T-helper 17 cell (primary cell): ENCODE data around the gene KRTAP5-8. TPM values are rescaled to one million over a fixed set of nuclear protein-coding genes. Genes with fewer than 3 reads are reported as not detected.
A peak's percentile ranks its signal among the peaks of the same experiment; 100 is the strongest.
"Not testable (repeated sequence)": the region's sequence is repeated elsewhere in the genome, so short reads cannot be mapped to it uniquely, and the experiment has no call there.

Experiments
- ATAC-seq: fragments of 150-1000 bp; cut with Tn5 transposase; 2 replicates; pipeline ENCODE4 v1.10.0; 2021; ENCODE audit warnings: mild to moderate bottlenecking, moderate library complexity
- DNase-seq, 3 donors: peaks; one replicate each; pipeline versions ENCODE4 v3.0.0 to v3.0.0-alpha.2; 2020 to 2021
- H3K9me3 ChIP-seq: one replicate; pipeline ENCODE4 v1.7.0; 2013; ENCODE audit warnings: low read length, mild to moderate bottlenecking; ENCODE audit not compliant: control insufficient read depth, poor library complexity, severe bottlenecking
- H3K27ac Mint-ChIP-seq: one replicate; pipeline ENCODE4 v1.8.0; 2022; ENCODE audit warnings: mild to moderate bottlenecking, moderate library complexity, mixed read lengths
- H3K27me3 Mint-ChIP-seq: one replicate; pipeline ENCODE4 v1.8.0; 2022; ENCODE audit warnings: mixed read lengths
- H3K36me3 Mint-ChIP-seq: one replicate; pipeline ENCODE4 v1.8.0; 2022; ENCODE audit warnings: low read depth, mixed read lengths
- H3K4me1 Mint-ChIP-seq: one replicate; pipeline ENCODE4 v1.8.0; 2022; ENCODE audit warnings: mild to moderate bottlenecking, mixed read lengths
- H3K4me3 Mint-ChIP-seq: one replicate; pipeline ENCODE4 v1.8.0; 2022; ENCODE audit warnings: mild to moderate bottlenecking, moderate library complexity, mixed read lengths
- total RNA-seq, 4 donors: library from RNA in 2 of 4; stranded (reverse) in 2 of 4; gene quantifications; one replicate each; pipeline ENCODE4 v1.2.3 and lab custom pipeline; 2022 to 2026

KRTAP5-8 gene
- total RNA-seq, result under 1 TPM in 1 of 2 donors, not detected in 1; 0.37 TPM
- 0 reads per million in 2 donors for total RNA-seq (lab: John Stamatoyannopoulos, UW)

DNA sequence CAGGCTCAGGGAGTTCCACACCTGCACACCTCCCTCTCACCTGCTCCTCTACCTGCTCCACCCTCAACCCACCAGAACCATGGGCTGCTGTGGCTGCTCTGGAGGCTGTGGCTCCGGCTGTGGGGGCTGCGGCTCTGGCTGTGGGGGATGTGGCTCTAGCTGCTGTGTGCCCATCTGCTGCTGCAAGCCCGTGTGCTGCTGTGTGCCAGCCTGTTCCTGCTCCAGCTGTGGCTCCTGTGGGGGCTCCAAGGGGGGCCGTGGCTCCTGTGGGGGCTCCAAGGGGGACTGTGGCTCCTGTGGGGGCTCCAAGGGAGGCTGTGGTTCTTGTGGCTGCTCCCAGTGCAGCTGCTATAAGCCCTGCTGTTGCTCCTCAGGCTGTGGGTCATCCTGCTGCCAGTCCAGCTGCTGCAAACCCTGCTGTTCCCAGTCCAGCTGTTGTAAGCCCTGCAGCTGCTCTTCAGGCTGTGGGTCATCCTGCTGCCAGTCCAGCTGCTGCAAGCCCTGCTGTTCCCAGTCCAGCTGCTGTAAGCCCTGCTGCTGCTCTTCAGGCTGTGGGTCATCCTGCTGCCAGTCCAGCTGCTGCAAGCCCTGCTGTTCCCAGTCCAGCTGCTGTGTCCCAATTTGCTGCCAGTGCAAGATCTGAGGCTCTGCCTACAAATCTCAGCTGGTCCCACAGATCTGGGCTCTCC, at the start of gene KRTAP5-8:
KRTAP5-8 (plus strand) TSS at position 49 of the 689 bp plus-strand sequence; CDS start at position 80, 31 bp downstream.
- Mint-ChIP-seq H3K27me3 (peaks cover 30% of the 10 kb centered on the region), H3K36me3 (peaks cover 11% of the 10 kb centered on the region)
- not testable (repeated sequence) for H3K4me3 Mint-ChIP-seq, H3K9me3 ChIP-seq, H3K4me1 Mint-ChIP-seq, DNase-seq, H3K27ac Mint-ChIP-seq, ATAC-seq

DNA sequence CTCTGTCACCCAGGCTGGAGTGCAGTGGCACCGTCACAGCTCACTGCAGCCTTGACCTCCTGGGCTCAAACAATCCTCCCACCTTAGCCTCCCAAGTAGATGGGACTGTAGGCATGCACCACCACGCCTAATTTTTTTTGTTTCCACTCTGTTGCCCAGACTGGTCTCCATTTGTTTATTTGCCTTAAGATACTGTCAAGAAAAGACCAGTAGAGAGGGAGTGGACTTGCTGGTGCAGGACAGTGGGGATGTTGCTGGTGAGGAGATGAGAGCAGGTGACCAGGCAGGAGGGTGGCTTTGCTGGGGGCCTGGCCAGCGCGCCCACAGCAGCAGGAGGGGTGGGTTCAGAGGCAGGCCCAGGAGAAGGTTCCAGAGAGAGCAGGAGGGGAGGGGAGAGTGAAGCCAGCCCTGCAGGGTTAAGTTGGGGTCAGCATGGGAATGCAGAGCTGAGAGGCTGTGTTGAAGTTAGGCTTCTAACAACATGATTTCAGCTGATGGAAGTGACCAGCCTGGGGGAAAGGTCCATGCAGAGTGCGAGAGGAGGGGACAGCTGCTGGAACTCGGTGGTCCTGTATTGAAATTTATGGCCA, 49.0 kb upstream of the KRTAP5-8 start:
- ATAC-seq, result no peak
- Mint-ChIP-seq H3K36me3 (peaks cover 38% of the 10 kb centered on the region), H3K27ac (peak overlapping the region; percentile 77), H3K4me3 (no peak overlapping the region), H3K27me3 (no peaks in the 10 kb centered on the region), H3K4me1 (peaks cover 37% of the 10 kb centered on the region)
- no peaks in the 10 kb centered on the region for H3K9me3 ChIP-seq
- no peak for DNase-seq

DNA sequence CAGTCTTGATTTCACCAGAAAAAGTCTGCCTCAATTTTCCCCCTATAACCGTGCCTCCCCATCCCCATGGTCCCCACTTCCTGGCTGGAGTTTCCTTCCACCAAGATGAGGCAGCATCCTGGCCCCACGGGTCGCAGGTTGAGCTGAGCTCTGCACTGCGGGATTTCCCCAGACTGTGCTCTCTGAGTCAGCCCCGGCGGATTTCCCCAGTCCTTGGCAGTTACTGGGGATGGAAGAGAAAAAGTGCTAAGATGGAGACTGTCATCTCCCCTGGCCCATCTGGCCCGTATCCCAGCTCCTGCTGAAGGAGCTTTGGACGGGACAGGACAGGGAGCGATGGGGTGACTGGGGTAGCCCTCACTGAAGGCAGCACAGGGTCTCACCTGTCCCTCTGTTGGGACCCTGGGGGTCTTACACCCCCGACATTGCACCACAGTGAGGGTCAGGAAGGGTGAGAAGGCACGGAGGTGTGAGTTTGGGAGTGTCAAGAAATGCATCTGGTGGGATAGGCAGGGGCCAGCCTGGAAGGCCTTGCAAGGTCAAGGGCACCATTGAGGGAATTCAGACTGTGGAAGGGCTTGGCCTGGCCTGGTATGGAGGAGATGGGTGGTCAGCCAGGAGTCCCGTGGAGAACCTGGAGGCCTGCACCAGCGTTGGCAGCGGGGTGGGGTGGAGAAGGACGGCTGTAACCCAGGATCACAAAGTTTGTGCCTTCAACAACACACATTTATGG, 48.3 kb upstream of the KRTAP5-8 start:
- Mint-ChIP-seq H3K4me3 (no peak overlapping the region), H3K27me3 (no peaks in the 10 kb centered on the region), H3K27ac (peak overlapping the region; percentile 77), H3K36me3 (peaks cover 35% of the 10 kb centered on the region), H3K4me1 (peaks cover 37% of the 10 kb centered on the region)
- DNase-seq (no peak), ATAC-seq (peak; percentile 63)
- no peaks in the 10 kb centered on the region for H3K9me3 ChIP-seq

- H3K4me3 Mint-ChIP-seq, result no peak overlapping the region
- no peak for ATAC-seq
- peaks cover 38% of the 10 kb centered on the region for H3K36me3 Mint-ChIP-seq
- H3K27me3 Mint-ChIP-seq, result no peaks in the 10 kb centered on the region
- no peak overlapping the region for H3K27ac Mint-ChIP-seq
- peaks cover 42% of the 10 kb centered on the region for H3K4me1 Mint-ChIP-seq
- H3K9me3 ChIP-seq, result no peaks in the 10 kb centered on the region
- no peak for DNase-seq
Measured at GRCh38 chr11:71490044-71490730, 47.6 kb upstream of the KRTAP5-8 start.

GRCh38 chr11:71490731-71491390, 47.0 kb upstream of the KRTAP5-8 start:
- Mint-ChIP-seq H3K4me1 (peaks cover 42% of the 10 kb centered on the region), H3K4me3 (no peak overlapping the region), H3K27me3 (no peaks in the 10 kb centered on the region), H3K27ac (peak overlapping the region; percentile 75), H3K36me3 (peaks cover 32% of the 10 kb centered on the region)
- no peak for ATAC-seq
- DNase-seq, result no peak
- no peaks in the 10 kb centered on the region for H3K9me3 ChIP-seq

DNA sequence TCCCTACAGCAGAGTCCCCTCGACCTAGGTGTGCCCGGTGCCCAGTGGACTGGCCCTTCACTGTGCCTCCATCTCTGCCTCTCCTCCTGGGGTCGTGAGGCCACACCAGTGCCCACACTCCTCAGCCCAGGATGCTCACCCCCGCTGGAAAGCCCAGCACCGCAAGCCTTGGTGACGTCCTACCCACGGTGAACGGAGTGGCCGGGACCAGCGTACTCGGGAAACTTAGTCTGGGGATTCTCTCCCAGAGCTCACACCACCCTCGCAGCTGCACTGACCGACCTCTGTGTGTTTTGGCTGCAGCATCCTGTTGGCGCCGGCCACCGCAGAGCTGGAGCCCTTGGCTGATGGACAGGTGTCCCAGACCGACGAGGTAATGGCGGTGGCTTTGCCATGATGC, 46.3 kb upstream of the KRTAP5-8 start:
- H3K27ac Mint-ChIP-seq, result peak overlapping the region; percentile 75
- H3K9me3 ChIP-seq, result no peaks in the 10 kb centered on the region
- ATAC-seq (no peak), DNase-seq (no peak)
- no peak overlapping the region for H3K4me3 Mint-ChIP-seq
- peaks cover 36% of the 10 kb centered on the region for H3K4me1 Mint-ChIP-seq
- H3K36me3 Mint-ChIP-seq, result peaks cover 26% of the 10 kb centered on the region
- H3K27me3 Mint-ChIP-seq, result no peaks in the 10 kb centered on the region

DNA sequence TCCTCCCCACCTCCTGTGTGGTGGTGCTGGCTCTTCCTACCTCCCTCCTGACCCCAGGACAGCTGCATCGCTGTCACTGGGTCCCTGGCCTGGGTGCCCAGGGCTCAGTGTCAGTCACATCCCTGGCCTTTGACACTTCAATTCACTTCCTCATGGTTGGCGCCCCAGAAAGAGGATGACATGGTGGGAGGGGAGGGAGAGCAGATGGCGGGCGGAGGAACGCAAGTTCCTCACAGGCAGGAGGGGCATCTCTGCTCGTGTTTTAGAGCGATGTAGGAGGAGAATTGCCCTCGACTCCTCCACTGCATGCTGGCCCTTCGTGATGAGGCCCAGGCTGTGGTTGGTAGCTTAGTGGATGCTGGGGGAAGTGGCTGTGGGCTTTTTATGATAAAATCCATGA, 45.9 kb upstream of the KRTAP5-8 start:
- no peak for ATAC-seq
- H3K36me3 Mint-ChIP-seq, result peaks cover 29% of the 10 kb centered on the region

DNA sequence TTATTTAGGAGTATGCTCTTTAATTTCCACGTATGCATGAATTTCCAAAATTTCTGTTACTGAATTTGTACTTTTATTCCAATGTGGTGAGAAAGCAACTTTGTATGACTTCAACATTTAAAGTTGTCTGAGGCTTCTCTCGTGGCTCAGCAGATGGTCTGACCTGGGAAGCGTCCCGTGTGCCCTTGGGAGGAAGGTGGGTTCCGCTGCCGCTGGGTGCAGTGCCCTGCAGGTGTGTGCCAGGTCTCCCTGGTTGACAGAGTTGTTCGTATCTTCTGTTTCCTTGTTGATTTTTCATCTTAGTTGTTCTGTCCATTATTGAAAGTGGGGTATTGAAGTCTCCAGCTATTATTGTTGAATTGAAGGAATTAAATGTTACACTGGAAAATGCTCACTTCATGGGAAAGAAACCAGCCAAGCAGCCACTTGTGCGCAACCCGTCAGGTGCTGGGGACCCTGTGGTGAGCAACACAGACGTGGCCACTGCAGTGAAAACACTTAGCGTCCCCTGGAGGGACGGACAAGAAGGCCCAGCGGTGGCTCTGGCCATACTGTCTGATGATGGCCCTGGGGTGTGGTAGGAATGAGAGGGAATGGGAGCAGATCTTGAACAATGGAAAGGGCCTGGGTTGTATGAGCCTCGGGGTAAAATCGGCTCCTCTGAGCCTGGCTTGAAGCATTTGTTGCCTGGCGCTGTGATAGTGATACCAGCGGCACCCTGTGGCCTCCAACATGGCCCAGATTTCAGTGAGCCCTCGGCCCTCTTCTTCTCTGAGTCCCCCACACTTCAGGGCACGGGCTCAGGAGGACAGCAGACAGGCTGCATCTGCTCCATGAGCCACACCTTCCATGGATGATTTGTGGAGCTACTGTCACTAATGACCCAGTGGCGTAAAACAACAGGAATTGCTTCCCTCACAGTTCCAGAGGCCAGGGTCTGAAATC, 42.3 kb upstream of the KRTAP5-8 start:
- H3K4me3 Mint-ChIP-seq, result no peak overlapping the region

More for the DNA sequence above, 45.9 kb upstream of the KRTAP5-8 start:
- Mint-ChIP-seq H3K4me1 (peaks cover 37% of the 10 kb centered on the region), H3K27me3 (no peaks in the 10 kb centered on the region), H3K27ac (peak overlapping the region; percentile 6), H3K4me3 (no peak overlapping the region)
- H3K9me3 ChIP-seq, result no peaks in the 10 kb centered on the region
- no peak for DNase-seq

GRCh38 chr11:71496421-71496820, 41.4 kb upstream of the KRTAP5-8 start:
- Mint-ChIP-seq H3K36me3 (peaks cover 22% of the 10 kb centered on the region), H3K27ac (no peak overlapping the region), H3K27me3 (no peaks in the 10 kb centered on the region), H3K4me1 (peaks cover 16% of the 10 kb centered on the region), H3K4me3 (peak overlapping the region; percentile 65)
- ATAC-seq, result no peak
- no peak for DNase-seq
- H3K9me3 ChIP-seq, result no peaks in the 10 kb centered on the region

More for the DNA sequence above, 42.3 kb upstream of the KRTAP5-8 start:
- no peak for DNase-seq
- ATAC-seq, result no peak
- no peaks in the 10 kb centered on the region for H3K9me3 ChIP-seq
- Mint-ChIP-seq H3K36me3 (peaks cover 25% of the 10 kb centered on the region), H3K4me1 (peaks cover 20% of the 10 kb centered on the region), H3K27ac (peak overlapping the region; percentile 47), H3K27me3 (no peaks in the 10 kb centered on the region)

- no peaks in the 10 kb centered on the region for H3K9me3 ChIP-seq
- no peak for DNase-seq
- no peaks in the 10 kb centered on the region for H3K27me3 Mint-ChIP-seq
- peaks cover 18% of the 10 kb centered on the region for H3K36me3 Mint-ChIP-seq
- no peak for ATAC-seq
- peaks cover 11% of the 10 kb centered on the region for H3K4me1 Mint-ChIP-seq
- no peak overlapping the region for H3K4me3 Mint-ChIP-seq
- no peak overlapping the region for H3K27ac Mint-ChIP-seq
Measured at GRCh38 chr11:71498091-71498490, 39.7 kb upstream of the KRTAP5-8 start.

GRCh38 chr11:71499125-71499524, 38.7 kb upstream of the KRTAP5-8 start:
- DNase-seq (no peak), ATAC-seq (no peak)
- H3K36me3 Mint-ChIP-seq, result peaks cover 18% of the 10 kb centered on the region
- no peak overlapping the region for H3K4me3 Mint-ChIP-seq
- H3K27ac Mint-ChIP-seq, result no peak overlapping the region
- H3K27me3 Mint-ChIP-seq, result no peaks in the 10 kb centered on the region
- H3K4me1 Mint-ChIP-seq, result peaks cover 11% of the 10 kb centered on the region
- H3K9me3 ChIP-seq, result no peaks in the 10 kb centered on the region

DNA sequence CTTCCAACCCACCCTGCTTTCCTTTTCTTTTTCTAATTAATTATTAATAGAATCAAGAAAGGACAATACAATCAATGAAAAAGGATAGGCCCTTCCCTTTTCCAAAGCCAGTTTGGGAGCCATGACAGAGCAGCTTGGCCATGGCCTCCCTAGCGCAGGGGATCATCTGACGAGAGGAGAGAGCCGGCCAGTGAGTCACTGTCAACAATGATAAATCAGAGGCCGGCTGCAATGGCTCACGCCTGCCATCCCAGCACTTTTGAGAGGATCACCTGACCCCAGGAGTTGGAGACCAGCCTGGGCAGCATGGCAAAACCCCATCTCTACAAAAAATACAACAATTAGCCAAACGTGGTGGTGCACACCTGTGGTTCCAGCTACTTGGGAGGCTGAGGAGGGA, 38.3 kb upstream of the KRTAP5-8 start:
- H3K27ac Mint-ChIP-seq, result no peak overlapping the region
- no peaks in the 10 kb centered on the region for H3K27me3 Mint-ChIP-seq
- H3K4me1 Mint-ChIP-seq, result peaks cover 11% of the 10 kb centered on the region
- no peaks in the 10 kb centered on the region for H3K9me3 ChIP-seq
- no peak for DNase-seq
- peaks cover 18% of the 10 kb centered on the region for H3K36me3 Mint-ChIP-seq
- ATAC-seq, result no peak
- no peak overlapping the region for H3K4me3 Mint-ChIP-seq
